HG03575 (cell line): ENCODE results near the gene PDE4B.
A peak's percentile ranks its signal among the peaks of the same experiment; 100 is the strongest.
"Not testable (repeated sequence)": the region's sequence is repeated elsewhere in the genome, so short reads cannot be mapped to it uniquely, and the experiment has no call there.

Experiments
- ATAC-seq: cut with Tn5 transposase; IDR thresholded peaks from one replicate; pipeline ENCODE4 v1.9.1; 2021; ENCODE audit not compliant: unreplicated experiment, insufficient number of reproducible peaks, low FRiP score; ENCODE audit errors: extremely low read depth

PDE4B gene

DNA sequence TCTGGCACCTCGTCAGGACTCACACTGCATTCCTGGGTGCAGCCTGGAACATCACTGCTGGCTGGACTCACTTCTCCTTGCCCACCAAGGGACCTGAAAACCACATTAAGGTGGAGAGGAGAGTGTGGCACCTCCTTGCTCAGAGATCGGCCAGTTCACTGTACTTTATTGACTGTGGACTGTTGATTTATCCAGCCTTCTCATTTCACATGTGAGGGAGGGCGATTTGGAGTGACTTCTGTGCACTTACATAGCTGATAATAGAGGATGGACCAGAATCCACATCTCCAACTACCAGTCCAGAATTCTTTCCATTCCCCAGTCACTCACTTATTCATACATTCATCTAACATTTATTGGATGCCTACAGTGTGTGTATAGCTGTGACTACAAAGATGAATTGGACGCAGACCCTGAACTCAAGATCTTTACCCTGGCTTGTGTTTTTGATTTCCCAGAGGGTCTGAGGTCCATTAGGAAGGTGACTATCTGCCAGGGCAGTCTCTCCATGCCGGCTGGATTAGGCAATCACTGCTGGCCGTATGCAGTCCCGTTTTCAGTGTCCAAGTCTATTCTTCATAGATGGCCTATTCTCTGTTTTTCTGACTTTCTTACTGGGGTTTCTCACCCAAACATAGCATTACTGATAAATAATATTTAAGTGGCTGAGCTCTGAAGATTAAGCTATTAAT lies 507.7 kb downstream of the PDE4B start:
- no peak for ATAC-seq

DNA sequence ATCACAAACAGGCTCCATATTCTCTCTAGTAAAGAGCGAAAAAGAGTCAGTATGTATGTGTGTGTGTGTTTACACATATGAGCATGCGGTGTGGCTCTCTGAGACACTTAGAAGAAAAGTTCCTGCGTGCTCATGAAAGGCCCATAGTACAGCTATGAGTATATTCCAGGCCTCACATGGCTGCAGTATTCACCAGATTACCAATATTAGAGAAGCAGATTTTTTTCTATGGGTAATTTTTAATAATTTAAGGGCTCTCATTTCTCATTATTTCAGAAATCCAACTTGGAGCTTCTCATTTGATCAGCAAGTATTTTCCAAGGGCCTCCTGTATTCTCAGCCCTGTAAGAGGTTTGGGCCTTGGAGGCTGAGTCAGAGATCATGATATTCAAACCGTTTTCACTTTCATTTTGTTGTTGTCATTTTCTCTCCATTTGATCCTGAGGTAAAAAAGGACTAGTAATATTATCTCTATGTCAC lies 508.3 kb downstream of the PDE4B start:
- ATAC-seq = peak; percentile 75

DNA sequence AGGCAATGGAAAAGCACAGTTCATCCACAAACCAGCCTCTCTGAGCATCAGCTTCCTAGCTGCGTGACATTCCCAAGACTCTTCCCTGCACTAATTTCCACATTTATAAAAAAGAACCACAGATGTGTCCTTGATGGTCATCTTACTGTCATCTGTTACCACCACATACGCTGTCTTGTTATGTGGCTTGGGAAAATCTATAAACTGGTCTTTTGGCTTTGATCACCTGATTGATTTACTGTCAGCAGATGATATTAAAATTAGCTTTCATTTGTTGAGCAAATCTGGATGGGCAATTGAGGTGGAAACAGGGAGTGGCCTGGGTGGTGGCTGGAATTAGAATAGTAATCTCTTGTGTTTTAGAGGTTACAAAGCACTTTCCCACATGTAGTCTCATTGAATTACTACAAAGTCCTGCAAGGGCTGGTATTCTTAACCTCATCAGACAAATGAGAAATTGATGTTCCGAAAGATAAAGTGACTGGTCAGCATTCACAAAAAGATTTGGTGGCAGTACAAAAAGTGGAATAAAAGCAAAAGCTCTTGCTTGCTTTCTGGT lies 509.6 kb downstream of the PDE4B start:
- ATAC-seq = no peak

DNA sequence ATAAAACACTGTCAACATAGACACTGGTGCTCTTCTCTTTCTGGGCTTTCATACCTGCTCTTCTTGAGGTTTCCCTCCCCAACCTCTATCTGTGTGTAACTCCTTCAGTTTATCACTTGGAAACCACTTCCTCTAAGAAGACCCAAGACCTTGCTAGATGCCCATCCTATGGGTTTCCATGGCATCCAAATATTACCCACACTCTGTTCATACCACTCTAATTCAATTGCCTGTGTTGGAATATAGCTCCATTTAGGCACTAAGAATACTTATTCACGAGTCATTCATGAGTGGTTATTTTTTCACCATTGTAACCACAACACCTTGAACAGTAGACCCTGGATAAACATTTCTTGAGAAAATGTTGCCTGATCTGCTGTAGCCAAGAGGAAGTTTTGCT lies 510.1 kb downstream of the PDE4B start:
- no peak for ATAC-seq

DNA sequence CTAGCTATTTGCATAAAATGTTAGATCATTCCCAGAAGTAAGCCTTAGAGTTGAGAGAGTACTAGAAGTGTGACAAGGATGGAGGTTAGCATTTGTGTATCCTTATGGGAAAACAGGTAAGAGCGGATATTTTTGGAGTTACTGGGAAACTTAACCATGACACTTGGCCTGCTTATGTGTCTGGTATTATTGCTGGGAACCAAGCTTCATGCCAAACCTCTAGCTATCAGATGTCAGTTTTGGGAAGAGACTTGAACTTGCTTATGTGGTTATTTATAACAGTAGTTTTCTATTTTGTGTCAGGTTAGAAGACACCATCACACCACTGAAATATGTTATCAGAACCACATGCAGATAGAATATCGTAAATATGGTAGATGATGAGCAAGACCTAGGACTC lies 511.0 kb downstream of the PDE4B start:
- no peak for ATAC-seq

DNA sequence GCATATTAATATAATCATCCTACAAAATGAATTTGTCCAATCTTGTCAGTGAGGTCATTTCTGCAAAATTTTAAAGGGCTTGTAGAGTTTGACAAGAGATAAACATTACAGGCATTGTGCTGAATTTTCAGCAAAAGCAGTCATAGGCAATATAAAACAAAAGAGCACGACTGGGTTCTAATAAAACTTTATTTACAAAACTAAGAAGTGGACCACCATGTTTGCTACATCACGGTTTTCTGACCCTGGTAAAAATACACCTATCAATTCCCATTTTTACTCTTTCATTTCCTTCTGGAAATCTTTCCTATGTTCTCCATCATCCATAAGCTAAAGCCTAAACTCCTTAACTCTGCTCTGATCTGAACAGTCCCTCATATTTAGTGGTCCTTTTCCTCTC lies 511.4 kb downstream of the PDE4B start:
- no peak for ATAC-seq

DNA sequence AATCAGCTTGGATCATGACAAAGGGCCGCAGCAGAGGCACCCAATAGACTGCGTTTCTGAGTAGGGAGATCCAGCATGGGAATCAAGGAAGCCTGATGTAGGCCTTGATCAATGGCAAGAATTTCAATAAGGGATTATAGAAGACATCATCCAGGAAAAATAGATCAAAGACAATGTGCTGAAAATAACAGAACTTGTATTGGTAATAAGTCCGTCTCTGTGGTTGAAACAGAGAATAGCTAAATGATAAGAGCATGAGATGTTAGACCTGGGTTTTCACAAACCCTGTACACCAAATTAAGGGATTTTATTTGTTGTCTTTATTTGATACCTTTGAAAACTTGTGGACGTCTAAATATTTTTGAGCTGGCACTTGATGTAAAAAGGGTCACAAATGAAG lies 513.2 kb downstream of the PDE4B start:
- peak; percentile 35 for ATAC-seq

DNA sequence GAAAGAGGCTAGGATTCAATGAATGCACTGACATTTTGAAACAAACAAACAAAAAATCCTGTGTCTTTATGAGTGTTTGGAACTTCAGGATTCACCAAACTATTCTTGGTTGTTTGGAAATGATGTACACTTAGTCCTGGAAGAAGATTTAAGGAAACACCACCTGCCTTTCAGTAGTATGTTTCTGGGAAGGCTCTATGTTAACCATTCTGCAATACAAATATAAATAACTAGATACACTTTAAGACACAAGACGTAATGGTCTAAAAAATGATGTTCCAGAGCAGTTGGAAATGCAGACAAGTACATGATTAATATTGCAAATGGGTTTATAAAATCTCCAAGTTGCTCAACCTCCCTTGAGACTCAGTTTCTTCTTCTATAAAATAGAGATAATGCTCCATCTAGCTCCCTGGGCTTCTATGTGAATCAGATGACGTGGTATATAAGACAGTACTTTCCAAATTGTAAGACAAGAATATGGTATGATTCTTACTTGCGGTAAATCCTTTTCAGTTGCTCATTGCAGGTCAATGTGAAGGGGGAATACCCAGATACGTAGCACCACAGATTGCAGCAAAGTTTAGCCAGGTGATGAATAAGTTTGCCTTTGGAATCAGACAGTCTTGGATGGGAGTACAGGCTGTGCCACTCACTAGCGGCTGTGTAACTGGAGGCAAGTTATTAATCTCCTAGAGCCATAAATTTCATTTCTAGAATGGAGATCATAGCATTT lies 516.5 kb downstream of the PDE4B start:
- ATAC-seq = no peak

DNA sequence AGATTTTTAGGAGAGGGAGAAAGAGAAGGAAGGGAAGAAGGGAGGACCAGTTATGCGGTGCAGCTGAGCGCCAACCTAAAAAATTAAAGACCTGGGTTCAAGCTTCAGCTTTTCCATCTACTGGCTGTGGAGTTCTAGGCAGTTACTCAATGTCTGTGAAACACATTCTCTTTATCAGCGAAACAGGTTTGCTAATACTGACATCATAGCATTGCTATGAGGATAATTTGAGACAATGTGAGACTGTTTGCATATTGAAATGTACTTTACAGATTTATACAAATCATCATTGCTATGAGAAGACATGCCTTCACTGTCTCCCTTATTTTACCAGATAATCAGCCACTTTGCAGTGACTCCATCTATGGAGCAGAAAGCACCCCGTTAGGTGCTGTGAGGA lies 518.4 kb downstream of the PDE4B start:
- no peak for ATAC-seq

DNA sequence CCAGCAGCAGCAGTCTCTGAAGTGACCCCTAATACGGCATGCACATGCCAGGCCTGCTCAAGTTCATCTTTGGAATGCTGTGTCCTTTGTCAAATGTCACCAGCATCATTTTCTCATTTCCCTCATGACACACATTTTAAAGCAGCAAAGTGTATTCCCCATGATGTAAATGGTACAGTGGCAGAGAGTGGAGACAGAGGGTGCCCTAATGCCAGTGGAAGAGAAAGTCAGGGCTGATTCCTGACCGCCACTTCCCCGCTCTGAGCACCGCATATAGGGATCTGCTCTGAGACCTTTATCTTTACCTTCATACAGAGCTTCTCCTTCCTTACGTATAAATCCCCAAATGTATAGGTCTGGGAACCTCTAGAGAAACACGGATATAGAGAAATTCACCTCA lies 518.9 kb downstream of the PDE4B start:
- no peak for ATAC-seq

DNA sequence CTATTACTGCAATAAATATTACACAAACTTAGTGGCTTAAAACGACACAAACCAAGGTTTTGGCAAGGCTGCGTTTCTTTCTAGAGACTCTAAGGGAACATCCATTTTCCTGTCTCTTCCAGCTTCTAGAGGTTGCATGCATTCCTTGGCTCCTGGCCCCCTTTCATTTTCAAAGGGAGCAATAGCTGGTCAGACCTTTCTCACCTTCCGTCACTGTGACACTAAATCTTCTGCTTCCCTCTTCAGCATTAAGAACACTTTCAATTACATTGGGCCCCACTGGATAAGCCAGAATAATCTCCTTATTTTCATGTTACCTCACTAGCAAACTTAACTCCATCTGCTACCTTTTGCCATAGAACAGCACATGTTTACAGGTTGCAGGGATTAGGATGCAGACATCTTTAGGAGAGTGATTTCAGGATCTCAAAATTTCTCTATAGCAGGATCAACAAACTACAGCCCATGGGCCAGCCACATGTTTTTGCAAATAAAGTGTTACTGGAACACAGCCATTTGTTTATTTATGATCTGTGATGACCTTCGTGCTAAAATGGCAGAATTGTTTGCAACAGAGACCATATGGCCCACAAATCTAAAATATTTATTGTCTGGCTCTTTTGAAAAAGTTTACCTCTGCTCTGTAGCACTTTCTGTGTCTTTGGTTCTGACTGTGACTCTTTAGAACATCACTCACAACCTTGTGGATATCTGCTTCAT lies 519.7 kb downstream of the PDE4B start:
- ATAC-seq = no peak

DNA sequence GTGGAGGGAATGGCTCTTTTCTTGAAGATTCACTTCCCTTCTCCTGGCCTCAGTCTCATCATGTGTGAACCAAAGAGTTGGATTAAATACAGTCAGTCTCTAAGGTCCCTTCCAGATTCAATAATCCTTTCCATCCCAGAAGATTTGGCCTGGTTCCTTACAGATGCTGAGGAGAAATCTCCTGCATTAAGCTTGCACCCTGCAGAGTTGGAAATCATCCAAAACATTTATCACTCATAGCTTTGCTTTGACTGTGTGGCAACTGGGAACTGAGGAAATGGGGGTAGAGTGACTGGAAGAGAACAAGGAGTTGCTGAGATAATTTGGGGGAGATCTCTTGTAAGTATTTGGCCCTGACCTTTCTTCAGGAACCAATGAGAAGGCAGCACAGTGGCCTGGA lies 520.7 kb downstream of the PDE4B start:
- no peak for ATAC-seq

DNA sequence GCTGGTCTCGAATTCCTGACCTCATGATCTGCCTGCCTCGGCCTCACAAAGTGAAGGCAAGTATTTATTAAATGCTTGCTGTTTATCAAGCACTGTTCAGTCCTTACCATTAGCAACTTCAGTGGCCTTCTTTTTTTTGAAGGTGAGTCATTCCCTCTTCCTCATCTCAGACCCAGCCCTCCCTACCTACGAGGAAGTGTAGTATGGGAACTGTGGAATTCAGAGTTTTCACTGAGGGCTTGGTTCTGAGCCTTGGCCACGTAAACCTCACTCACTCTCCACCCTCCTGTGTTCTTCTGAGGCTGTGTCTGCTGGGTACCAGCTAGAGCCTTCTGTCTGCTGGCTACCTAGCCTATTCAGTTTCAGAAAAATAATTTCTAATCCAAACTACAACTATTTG lies 523.0 kb downstream of the PDE4B start:
- no peak for ATAC-seq

DNA sequence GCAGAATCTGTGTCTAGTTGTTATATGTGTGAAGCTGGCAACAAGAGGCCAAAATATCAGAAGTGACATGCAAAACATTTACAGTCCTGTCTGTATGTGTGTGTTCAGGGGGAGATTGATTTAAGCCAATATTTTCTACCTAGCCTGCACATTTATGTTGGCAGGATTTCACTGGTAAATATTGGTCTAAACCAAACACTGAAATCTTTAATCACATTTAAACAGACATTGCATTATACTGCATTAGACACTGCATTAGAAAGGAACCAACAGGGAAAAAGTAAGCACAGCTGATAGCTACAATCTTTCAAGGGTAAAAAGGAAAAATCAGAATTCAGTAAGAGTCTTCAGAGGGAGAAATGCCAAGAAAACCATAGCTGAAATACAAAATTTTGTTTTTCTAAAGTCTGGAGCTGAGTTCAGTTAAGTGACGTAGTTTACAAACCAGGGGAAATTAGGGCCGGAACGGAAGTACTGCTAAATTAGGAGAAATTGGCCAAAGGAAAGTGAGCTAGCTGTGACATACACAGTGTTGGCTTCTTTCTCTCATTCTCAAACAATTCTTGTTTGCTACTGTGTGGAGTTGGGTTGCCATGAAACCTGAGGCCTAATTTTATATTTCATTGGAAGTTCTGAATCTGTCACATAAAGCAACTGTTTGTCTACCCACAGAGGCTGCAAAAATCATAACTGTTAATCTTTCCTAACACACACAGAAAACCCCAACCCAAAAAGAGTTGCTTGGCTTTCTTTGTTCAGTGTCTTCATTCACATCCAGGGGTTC lies 524.0 kb downstream of the PDE4B start:
- no peak for ATAC-seq

DNA sequence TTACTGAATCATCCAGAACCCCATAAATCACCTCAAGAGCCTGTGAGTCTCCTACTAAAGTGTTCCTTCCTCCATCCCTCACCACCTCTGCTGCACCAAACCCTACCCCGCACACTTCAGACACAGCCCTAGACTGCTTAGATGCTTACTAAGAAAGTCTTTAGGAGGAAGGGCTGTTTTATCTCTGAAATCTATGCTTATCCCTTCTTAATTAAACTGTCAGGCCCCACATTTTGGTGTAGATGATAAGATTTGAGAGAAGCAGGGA lies 524.5 kb downstream of the PDE4B start:
- no peak for ATAC-seq

DNA sequence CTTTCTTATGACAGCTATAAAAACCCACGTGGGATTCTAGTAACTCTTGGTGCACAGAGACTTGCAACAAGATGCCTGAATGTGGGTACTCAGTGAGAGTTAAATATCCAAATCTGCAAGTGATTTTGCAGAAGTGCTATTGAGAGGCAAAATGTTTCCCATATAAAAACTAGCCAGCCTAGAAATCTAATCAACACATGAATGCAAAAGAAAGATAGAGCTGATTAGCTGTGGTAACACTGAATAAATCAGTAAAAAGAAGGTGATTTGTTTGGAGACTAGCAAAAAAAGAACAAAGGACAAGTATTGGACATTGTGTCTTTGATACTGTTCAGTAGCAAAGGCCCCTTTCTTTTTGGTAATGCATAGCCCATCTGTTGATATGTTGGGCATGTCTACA lies 527.5 kb downstream of the PDE4B start:
- no peak for ATAC-seq

DNA sequence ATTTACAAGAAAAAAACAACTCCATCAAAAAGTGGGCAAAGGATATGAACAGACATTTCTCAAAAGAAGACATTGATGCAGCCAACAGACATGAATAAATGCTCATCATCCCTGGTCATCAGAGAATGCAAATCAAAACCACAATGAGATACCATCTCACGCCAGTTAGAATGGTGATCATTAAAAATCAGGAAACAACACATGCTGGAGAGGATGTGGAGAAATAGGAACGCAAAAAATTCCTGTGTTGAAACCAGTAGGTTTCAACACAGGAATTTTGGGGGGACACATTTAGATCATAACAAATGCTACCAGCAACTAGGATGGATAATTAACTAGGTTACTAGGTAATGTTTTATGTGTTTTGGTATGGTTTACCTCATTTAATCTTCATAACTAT lies 529.8 kb downstream of the PDE4B start:
- not testable (repeated sequence) for ATAC-seq

DNA sequence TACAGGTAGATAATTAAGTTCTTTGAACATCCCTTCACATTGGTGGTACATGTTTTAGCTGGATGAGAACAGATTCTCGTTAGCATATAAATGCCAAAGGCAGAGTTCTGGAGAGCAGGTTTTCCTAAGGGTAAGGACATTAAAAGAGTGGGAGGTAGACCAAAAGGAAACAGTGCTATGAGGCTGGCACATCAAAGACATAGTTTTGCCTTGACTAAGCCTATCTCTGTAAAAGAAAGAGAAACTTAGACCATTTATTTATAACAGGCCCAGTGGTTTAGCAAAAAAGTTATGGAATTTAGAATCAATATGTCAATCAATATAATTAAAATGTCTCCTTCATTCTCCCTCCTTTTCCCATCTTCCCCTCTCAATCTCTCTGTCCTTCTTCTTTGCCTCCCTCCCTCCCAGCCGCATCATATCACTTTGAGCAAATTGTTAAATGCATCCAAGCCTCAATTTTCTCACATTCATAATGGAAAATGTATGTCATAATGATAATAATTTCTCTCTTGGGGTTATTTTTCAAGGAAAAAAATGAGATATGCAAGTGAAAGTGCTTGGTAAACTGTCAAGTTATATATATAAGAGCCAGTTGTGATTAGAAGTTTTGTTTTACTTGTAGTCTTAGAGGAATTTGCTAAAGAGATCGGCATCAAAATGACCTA lies 531.4 kb downstream of the PDE4B start:
- ATAC-seq = no peak
